Measurements from ENCODE around the gene ERICH3.
A peak's percentile ranks its signal among the peaks of the same experiment; 100 is the strongest.

The ERICH3 gene, protein sequence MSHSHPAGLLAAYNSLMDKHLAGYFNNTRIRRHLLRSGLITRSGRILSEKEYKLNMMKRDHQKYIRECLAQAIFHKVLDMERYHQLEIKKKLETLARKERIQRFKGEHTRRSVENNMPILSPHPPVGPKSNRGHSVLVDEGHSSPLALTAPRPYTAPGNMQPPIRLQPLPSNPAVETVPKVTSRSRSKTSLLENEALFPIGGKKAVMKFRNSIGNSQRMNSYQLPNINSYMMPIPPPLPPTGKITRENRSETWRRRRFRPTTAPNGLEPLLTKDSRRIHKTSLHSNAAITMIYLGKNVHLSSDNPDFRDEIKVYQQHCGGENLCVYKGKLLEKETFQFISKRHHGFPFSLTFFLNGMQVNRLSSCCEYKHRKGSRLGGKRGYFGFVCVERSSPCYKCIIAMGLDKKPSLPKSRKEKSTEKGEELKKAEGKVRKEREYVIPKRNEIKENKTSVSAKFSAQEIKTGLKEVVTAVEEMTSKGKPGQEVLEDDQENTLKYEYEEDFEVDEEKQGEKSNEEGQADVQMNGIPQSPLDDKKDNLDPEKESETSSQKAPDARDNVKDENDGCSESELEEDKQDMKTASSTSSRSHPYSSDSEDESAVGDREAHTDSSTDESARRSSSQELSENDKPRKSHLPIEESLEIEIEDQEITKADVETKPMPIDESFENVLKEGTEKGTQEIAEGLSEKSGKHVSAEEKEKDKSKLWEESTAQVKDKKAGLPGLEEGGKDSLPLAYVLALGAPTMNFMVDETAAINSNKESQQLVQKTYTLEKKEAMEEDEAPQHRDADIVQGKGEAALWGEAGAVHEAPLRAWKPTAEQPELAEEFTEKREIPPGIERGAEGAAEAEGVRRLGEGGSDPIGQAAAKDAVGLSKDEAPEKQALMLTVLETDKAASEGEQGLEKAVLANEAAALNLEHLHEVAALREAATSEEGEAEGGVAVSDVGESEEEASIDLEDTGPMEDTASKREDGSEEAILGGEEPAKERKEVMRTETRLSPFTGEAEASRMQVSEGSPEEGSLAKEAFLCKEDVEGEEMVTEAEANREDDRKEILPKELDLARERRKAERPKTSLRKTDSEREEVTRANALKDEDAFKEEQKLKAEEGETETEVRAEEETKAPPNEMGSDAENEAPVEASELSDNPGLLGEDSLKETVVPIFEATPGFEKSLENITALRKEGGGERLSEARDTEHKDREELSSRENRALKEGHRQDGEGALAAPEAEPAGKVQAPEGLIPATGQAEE (N-terminal part only)

GRCh38 chr1:74673351-74674111 is at the start of gene ERICH3:
Gene ERICH3, minus strand, starts transcription at chr1:74673792. Its CDS starts 273 bp downstream, at chr1:74673519.
- DNase-seq, result peak; percentile 63

DNA sequence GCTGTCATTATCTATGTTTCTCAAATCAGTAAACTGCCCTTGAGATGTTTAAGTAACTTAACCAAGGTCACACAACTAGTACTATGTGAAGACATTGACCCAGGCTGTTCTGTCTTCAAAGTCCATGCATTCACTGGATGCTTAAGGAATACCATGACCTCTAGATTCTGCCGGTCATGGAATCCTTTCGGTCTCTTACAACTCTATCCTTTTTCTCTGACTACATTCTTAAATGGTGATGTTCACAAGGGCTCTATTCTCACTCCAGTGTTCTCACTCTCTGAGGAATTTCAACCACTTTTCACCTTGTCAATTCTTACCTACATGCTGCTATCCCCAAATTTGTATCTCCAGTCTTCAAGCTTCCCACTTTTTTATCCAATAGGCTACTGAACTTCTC is 44.0 kb upstream of the ERICH3 start:
- no peak for DNase-seq

GRCh38 chr1:74716822-74717221 is 43.2 kb upstream of the ERICH3 start:
- no peak for DNase-seq

- DNase-seq, result no peak
Measured at GRCh38 chr1:74715806-74716205, 42.2 kb upstream of the ERICH3 start.

- no peak for DNase-seq
Measured at GRCh38 chr1:74715236-74715502, 41.6 kb upstream of the ERICH3 start.

GRCh38 chr1:74714429-74715235 is 41.0 kb upstream of the ERICH3 start:
- no peak for DNase-seq

DNA sequence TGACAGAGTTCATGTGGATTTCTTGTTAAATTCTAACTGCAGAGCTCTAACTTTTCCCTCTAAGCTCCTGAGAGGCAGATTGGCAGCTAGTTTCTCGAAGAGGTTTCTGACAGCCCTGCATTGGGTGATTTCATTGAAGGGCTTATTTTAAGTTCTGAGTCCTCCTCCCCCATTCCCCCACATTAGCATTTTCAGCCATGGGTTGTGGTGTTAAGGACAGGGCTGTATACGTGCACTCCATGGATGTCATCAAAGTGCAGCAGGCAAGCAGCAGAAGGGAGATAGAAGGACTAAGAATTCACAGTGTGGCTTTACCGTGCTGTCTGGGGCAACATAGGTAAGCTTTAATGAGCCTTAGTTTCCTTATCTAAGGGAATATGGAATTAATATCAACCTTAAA is 40.3 kb upstream of the ERICH3 start:
- DNase-seq, result no peak

- no peak for DNase-seq
Measured at GRCh38 chr1:74712881-74713280, 39.3 kb upstream of the ERICH3 start.

- DNase-seq, result no peak
Measured at GRCh38 chr1:74703386-74704182, 30.0 kb upstream of the ERICH3 start.

DNA sequence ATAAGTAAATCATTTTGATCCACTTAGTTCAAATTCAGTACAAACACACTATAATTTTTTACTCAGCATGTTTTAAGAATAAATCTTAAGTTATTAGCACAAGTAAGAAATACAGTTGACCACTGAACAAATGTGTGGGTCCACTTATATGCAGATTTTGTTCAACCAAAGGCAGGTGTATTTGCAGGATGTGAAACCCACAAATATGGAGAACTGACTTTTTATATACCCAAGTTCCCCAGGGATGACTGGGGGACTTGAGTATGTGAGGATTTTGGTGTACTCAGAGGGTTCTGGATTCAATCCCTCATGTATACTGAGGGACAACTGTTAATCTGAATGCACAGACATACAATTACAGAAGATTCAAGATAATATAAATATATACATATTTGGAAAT is 25.7 kb upstream of the ERICH3 start:
- DNase-seq, result no peak

- DNase-seq, result no peak
Measured at GRCh38 chr1:74697832-74698231, 24.2 kb upstream of the ERICH3 start.

DNA sequence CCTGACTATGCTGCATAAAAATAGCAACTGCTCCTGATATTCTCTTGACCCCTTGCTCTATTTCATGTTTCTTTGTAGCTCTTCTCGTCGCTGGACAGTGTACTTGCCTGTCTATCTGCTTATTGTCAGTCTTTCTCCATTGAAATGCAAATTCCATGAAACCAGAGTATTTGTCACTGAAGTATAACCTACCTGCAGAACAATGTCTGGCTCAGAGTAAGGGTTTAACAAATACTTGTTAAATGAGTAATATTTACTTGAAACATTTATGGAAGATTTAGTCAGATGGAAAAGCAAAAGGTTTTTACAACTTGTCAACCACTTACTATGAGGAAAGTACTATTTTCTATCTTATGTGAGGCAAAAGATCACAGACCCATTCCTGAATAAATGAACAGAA is 19.9 kb upstream of the ERICH3 start:
- DNase-seq, result no peak

- DNase-seq, result no peak
Measured at GRCh38 chr1:74690909-74691308, 17.3 kb upstream of the ERICH3 start.

GRCh38 chr1:74690364-74690696 is 16.7 kb upstream of the ERICH3 start:
- no peak for DNase-seq

DNA sequence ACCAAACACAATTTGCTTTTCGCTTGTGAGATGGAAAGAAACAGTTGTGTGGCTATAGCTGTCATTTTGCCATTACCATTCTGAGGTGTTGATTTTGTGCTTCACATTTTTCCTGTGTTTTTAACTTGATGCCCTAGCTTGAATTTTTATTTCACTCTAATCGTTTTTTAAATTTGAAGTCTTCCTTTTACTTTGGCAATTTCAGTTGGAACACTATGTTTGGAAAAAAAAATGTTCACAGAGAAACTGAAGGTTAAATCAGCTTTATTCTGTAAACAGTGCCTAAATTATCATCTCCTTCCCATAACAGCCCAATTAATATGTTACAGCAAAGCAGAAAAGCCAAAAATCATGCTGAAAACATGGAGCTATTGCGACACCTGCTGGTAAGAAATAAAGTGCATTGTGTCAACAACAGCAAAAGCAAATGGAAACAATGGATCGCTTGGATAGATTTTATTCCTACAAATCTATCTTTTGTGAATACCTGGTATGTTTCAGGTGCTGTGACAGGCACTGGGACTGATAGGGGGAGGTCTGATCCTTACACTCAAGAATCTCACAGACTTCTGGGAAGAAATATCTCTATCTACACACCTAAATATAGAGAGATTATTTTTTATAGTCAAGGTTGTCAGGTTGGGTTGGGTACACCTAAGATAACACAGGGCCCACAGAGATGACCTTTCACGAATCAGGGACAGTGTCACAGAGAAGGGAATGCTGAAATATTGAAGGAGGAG is 16.2 kb upstream of the ERICH3 start:
- peak; percentile 51 for DNase-seq

GRCh38 chr1:74686928-74687327 is 13.3 kb upstream of the ERICH3 start:
- DNase-seq, result no peak

GRCh38 chr1:74684301-74684700 is 10.7 kb upstream of the ERICH3 start:
- no peak for DNase-seq

DNA sequence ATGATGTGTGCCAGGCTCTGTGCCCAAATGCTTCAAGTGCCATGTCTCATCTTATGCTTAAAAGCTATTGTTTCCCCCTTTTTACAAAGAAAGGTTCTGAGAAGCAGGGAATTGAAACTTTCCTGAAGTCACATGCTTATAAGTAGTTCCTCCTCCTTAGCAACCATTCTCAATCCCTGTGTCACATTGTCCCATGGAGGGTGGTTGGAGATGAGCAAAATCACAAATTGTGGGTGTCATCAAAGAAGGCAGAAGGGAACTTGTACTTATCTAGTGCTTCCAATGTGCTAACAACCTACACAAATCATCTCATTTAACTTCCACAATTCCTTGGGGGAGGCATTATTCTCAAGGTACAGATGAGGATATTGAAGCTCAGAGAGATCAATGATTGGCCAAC is 10.1 kb upstream of the ERICH3 start:
- DNase-seq, result no peak

DNA sequence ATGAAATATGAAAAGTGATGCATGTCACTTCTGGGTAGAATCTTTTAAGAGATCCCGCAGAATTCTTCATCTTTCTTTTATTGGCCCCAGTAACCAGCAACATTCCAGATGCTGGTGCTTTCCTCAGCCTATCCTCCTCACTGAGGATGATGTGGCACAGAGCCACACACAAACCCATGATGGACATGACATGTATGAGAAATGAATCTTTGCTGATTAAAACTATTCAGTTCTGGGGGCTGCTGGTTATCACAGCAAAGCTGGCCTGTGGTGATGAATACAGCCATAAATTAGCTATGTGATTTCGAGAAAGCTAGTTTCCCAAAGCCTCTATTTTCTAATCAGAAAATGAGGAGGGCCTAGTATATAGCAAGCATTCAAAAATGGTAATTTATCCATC is 8.3 kb upstream of the ERICH3 start:
- DNase-seq, result no peak

- DNase-seq, result no peak
Measured at GRCh38 chr1:74681449-74681848, 7.9 kb upstream of the ERICH3 start.

Data from right forelimb (tissue), 1 donor.